LNCAP (cell line): ENCODE results near the gene MED10.

ENCODE experiments used
- CTCF ChIP-seq: fragments of 450-650 bp; IDR thresholded peaks from 2 replicates; pipeline ENCODE4 v1.5.1; 2017; ENCODE audit warnings: mild to moderate bottlenecking

The MED10 gene

GRCh38 chr5:6348476-6349000, 29.8 kb downstream of the MED10 start:
- TF ChIP-seq CTCF = no peak

DNA sequence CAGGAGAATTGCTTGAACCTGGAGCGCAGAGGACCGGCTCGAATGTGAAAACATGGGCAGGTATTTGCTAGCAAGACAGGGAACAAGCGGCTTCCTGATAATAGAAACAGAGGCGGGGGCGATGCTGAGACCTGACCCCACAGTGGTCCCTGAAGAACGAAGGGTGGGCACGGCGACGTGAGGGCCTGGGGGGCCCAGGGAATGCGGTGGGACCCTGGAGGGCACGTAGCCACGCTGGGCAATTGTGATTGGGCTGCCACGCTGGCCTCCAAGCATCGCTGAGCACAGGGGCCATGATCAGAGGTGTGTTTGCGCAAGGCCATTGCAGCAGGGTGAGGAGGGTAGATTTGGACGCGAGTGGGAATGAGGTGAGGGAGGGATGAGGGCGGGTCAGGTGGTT, 30.7 kb downstream of the MED10 start:
- no peak for TF ChIP-seq CTCF

GRCh38 chr5:6347165-6347564, 31.2 kb downstream of the MED10 start:
- TF ChIP-seq CTCF = no peak

- no peak for TF ChIP-seq CTCF
Observed at GRCh38 chr5:6344593-6344989, 33.8 kb downstream of the MED10 start.

- TF ChIP-seq CTCF = no peak
Observed at GRCh38 chr5:6343951-6344592, 34.3 kb downstream of the MED10 start.

- TF ChIP-seq CTCF = no peak
Observed at GRCh38 chr5:6342689-6343315, 35.5 kb downstream of the MED10 start.

DNA sequence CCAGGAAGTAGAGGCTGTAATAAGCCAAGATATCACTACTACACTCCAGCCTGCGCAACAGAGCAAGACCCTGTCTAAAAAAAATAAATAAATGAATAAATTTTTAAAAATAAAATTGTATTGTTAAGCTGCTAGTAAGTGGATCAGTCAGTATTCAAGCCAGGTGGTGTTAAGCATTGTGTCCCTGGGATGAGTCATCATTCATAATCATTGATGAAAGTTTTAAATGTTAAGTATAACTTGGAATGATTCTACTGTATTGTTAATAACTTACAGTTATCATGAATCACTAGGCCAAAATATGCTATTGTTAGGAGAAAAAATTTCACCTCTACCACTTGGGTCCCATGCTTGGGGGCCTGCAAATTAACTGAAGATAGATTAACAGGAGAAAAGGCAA, 38.2 kb downstream of the MED10 start:
- no peak for TF ChIP-seq CTCF
